ENCODE results near the gene HOXA4. TPM values are rescaled to one million over a fixed set of nuclear protein-coding genes. Genes with fewer than 3 reads are reported as not detected.

The HOXA4 gene
- total and polyA plus RNA-seq, 2 experiments from 2014 or later, result 0.69 to 1.3 TPM

DNA sequence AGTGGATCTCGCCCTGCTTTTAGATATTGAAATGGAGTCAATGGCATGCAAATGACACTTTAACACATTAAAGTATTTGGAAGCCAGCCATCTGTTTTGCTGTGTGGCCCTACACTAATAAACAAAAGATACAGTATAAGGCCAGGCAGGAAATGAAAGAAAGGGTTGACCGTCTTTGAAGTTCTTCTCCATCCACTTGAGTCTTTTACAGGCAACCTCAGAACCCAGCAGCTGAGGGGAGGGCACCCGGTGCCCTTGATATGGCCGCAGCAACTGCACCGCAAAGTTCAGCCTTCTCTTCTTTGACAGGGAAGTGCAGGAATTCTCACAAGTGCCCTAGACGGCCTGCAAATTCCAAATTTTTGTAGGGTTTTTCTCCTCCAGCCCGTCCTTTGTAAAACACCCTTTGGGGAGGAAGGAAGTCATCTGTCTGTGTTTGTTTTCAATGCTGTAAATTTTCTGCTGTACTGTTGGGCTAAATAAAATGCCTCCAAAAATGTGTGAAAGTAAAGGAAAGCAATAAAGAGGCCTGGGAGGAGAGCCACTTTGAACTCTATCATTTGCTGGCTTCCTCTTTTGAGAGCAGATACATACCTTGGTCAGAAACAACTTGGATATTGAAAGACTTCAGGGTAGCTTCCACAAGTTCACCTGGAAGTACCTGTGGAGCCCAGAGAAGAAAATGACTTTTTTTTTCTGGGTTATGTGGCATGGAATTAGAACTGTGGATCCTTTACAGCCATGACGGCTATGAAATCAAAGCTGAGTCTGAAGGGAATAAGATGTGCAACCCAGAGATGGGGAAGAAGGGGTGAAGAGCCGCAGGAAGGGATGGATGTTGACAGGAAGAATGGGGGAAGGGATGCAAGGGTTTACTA, 38.4 kb downstream of the HOXA4 start:
- WGBS (ENCODE audit: low lambda C conversion rate, missing lambda C conversion rate), result 40% methylated on average over 9 of the region's 9 CpGs
- Histone ChIP-seq H3K4me2 (no peak overlapping the region), H3K9me2 (replicated peaks; ENCODE audit: insufficient read depth) (no peaks in the 10 kb centered on the region), H3K27me3 (peaks cover 90% of the 10 kb centered on the region), H3K36me3 (replicated peaks; ENCODE audit: insufficient read depth, low read depth) (no peaks in the 10 kb centered on the region), H3K27ac (no peak overlapping the region), H2AFZ (no peak overlapping the region), H3K9me3 (ENCODE audit: low read depth) (no peaks in the 10 kb centered on the region), H4K20me1 (ENCODE audit: insufficient read depth, poor library complexity, severe bottlenecking) (no peaks in the 10 kb centered on the region), H3K4me3 (no peak overlapping the region), H3K79me2 (no peaks in the 10 kb centered on the region), H3K4me1 (ENCODE audit: insufficient read depth) (peaks cover 4% of the 10 kb centered on the region)
- TF ChIP-seq, protein P1, sequence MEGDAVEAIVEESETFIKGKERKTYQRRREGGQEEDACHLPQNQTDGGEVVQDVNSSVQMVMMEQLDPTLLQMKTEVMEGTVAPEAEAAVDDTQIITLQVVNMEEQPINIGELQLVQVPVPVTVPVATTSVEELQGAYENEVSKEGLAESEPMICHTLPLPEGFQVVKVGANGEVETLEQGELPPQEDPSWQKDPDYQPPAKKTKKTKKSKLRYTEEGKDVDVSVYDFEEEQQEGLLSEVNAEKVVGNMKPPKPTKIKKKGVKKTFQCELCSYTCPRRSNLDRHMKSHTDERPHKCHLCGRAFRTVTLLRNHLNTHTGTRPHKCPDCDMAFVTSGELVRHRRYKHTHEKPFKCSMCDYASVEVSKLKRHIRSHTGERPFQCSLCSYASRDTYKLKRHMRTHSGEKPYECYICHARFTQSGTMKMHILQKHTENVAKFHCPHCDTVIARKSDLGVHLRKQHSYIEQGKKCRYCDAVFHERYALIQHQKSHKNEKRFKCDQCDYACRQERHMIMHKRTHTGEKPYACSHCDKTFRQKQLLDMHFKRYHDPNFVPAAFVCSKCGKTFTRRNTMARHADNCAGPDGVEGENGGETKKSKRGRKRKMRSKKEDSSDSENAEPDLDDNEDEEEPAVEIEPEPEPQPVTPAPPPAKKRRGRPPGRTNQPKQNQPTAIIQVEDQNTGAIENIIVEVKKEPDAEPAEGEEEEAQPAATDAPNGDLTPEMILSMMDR (IDR thresholded peaks at IDR 0.05; ENCODE audit: poor library complexity), result no peak
- TF ChIP-seq EZH2phosphoT487 (IDR thresholded peaks at IDR 0.05; ENCODE audit: low read depth, severe bottlenecking, unreplicated experiment), result no peak
- no peak for TF ChIP-seq EZH2 (IDR thresholded peaks at IDR 0.05; ENCODE audit: borderline replicate concordance)
- no peak for DNase-seq (ENCODE audit: low spot score)

DNA sequence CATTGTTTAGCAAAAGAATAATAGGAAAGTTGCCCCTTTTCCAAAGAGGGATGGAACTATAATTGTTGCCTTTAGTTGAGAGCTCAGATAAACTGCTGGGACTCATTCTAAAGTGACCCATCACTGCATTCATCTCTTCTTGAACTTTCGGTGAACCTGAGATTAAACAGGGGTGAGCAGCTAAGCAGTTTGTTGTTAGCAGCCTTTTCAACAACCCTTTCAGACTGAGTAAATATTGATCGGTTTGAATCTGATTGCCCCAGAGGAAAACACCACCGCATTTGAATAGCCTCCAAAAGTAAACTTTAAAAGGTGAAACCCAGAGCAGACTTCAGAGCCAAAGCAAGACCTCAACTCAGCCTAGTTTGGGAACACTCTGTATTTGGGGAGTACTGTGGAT, 39.5 kb downstream of the HOXA4 start:
- Histone ChIP-seq H4K20me1 (ENCODE audit: insufficient read depth, poor library complexity, severe bottlenecking) (no peaks in the 10 kb centered on the region), H3K4me3 (no peak overlapping the region), H3K4me2 (no peak overlapping the region), H3K4me1 (ENCODE audit: insufficient read depth) (no peaks in the 10 kb centered on the region), H3K27me3 (peaks cover 81% of the 10 kb centered on the region), H3K9me3 (ENCODE audit: low read depth) (no peaks in the 10 kb centered on the region), H2AFZ (no peak overlapping the region), H3K79me2 (no peaks in the 10 kb centered on the region), H3K9me2 (replicated peaks; ENCODE audit: insufficient read depth) (no peaks in the 10 kb centered on the region), H3K27ac (no peak overlapping the region), H3K36me3 (replicated peaks; ENCODE audit: insufficient read depth, low read depth) (no peaks in the 10 kb centered on the region)
- 9% methylated on average over 3 of the region's 3 CpGs for WGBS (ENCODE audit: low lambda C conversion rate, missing lambda C conversion rate)
- no peak for DNase-seq (ENCODE audit: low spot score)
- TF ChIP-seq, protein P1 (IDR thresholded peaks at IDR 0.05; ENCODE audit: poor library complexity), result no peak
- TF ChIP-seq EZH2 (IDR thresholded peaks at IDR 0.05; ENCODE audit: borderline replicate concordance) (no peak), EZH2phosphoT487 (IDR thresholded peaks at IDR 0.05; ENCODE audit: low read depth, severe bottlenecking, unreplicated experiment) (no peak)

DNA sequence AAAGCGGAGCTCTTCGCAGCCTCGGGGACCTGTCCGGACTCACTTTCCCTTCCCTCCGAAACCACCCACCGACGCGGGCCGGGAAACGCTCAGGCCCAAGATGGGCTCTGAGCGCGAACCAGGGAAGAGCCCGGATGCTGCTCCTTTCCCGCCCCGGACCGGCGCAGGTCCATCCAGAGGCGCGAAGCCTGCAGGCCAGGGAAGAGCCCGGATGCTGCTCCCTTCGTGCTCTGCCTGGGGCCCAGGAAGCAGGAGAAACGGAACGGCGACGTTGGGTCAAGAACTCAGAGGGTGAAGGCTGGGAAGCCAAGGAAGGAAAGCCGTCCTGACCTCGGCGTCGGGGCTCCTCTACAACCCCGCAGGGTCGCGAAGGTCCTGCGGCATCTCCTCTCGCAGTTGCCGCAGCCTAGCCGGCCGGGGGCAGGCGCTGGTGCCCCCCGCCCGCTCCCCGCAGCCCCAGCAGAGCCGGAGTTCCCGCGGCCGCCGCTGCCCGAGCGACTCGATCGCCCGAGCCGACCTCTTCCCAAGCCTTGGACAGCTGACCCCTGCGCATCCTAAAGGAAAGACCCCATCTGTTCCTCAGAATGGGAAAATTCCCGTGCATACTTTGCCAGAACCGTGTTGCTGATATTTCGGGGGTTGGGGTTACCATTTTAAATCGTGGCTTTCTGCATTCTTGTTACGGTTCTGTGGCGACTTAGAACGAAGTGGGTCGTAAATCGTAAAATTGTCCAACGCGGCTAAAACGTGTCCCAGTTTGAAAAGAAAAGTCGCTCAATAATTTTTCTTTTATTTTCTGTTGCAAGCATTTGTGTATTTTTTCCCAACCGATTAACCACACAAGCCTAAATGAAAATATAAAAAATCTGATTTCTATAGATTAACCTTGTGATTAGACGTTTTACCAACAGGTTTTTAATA, 42.3 kb downstream of the HOXA4 start:
- 73% methylated on average over 46 of the region's 68 CpGs for WGBS (ENCODE audit: low lambda C conversion rate, missing lambda C conversion rate)
- Histone ChIP-seq H3K9me3 (ENCODE audit: low read depth) (no peaks in the 10 kb centered on the region), H3K27me3 (peaks cover 53% of the 10 kb centered on the region), H3K79me2 (no peaks in the 10 kb centered on the region), H3K36me3 (replicated peaks; ENCODE audit: insufficient read depth, low read depth) (no peaks in the 10 kb centered on the region), H3K4me1 (ENCODE audit: insufficient read depth) (no peaks in the 10 kb centered on the region), H4K20me1 (ENCODE audit: insufficient read depth, poor library complexity, severe bottlenecking) (no peaks in the 10 kb centered on the region), H3K27ac (no peak overlapping the region), H3K4me2 (no peak overlapping the region), H3K9me2 (replicated peaks; ENCODE audit: insufficient read depth) (no peaks in the 10 kb centered on the region), H2AFZ (no peak overlapping the region), H3K4me3 (no peak overlapping the region)
- TF ChIP-seq EZH2 (IDR thresholded peaks at IDR 0.05; ENCODE audit: borderline replicate concordance), result no peak
- TF ChIP-seq, protein P1 (IDR thresholded peaks at IDR 0.05; ENCODE audit: poor library complexity), result no peak
- TF ChIP-seq EZH2phosphoT487 (IDR thresholded peaks at IDR 0.05; ENCODE audit: low read depth, severe bottlenecking, unreplicated experiment), result no peak
- DNase-seq (ENCODE audit: low spot score), result no peak
